ENCODE data around the gene CFAP58. TPM values are rescaled to one million over a fixed set of nuclear protein-coding genes. Genes with fewer than 3 reads are reported as not detected.

Gene CFAP58
- total RNA-seq, 4 donors from 2014 or later = 0.20 to 0.21 TPM; not detected in 2

DNA sequence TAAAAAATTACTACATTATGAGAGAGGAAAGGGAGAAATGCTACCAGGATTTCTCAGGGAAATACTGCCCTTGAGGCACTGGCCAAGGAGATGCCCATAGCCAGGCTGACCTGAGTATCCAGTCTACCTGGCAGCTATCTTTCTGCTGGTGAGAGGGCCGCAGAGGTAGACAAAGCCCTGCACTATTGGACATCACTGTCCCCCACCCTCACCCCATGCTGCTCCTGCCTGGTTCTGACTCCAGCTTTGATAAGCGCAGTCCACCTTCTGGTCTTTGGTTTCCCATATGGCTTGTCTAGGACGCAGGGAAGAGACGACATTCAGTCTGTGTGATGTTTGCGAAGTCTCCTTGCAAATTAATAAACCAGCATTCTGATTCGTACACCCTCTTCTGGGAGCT is 19.1 kb upstream of the CFAP58 start:
- peak overlapping the region in 3 of 4 donors; percentile 45 to 98 (median 97) for H3K27ac ChIP-seq

DNA sequence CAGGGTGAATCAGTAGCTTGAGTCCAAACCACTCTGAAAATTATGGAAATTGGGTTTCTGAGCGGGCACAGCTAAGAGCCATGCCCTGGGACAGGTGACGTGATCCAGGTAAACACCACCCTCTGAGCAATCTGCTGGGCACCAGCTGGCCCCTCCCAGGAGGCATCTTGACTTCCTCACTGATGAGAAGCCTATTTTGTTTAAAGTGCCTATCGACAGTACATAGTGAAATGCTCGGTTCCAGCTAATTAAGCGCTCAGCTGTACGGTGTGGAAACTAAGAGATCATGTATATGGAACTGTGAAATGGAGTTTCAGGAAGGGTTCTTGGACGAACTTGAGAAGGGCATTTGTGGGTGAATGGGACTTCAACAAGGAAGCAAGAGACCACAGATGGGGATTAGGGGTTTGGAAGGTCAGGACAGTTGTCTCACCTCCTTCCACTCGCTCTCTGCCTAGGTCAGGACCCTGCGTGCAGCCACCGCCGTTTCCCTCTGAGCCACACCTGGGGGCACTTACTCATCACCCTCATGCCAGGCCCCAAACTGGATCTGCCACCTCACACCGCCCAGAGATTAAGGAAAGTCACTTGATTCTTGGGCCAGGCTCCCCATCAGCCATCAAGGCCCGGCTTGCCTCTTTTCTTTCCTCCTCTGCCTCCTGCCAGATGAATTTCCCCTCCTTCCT is 18.5 kb upstream of the CFAP58 start:
- peaks cover 3 to 81% (median 61%) of the 10 kb centered on the region in 4 donors for H3K4me1 ChIP-seq
- H3K36me3 ChIP-seq = no peaks in the 10 kb centered on the region
- H3K27ac ChIP-seq = peak overlapping the region; percentile 11 to 98 (median 71)
- 84 to 86% methylated on average over 13 of the region's 13 CpGs for WGBS, 2 donors
- TF ChIP-seq, protein P1, sequence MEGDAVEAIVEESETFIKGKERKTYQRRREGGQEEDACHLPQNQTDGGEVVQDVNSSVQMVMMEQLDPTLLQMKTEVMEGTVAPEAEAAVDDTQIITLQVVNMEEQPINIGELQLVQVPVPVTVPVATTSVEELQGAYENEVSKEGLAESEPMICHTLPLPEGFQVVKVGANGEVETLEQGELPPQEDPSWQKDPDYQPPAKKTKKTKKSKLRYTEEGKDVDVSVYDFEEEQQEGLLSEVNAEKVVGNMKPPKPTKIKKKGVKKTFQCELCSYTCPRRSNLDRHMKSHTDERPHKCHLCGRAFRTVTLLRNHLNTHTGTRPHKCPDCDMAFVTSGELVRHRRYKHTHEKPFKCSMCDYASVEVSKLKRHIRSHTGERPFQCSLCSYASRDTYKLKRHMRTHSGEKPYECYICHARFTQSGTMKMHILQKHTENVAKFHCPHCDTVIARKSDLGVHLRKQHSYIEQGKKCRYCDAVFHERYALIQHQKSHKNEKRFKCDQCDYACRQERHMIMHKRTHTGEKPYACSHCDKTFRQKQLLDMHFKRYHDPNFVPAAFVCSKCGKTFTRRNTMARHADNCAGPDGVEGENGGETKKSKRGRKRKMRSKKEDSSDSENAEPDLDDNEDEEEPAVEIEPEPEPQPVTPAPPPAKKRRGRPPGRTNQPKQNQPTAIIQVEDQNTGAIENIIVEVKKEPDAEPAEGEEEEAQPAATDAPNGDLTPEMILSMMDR (IDR thresholded peaks at IDR 0.05) = no peak
- no peak for TF ChIP-seq EP300 (IDR thresholded peaks at IDR 0.05)
- TF ChIP-seq POLR2A (IDR thresholded peaks at IDR 0.05) = no peak
- H3K4me3 ChIP-seq = peak overlapping the region in 1 of 4 donors; percentile 7
- no peaks in the 10 kb centered on the region for H3K27me3 ChIP-seq
- H3K9me3 ChIP-seq = no peaks in the 10 kb centered on the region
- DNase-seq (ENCODE audit: low spot score in 2 of 2) = no peak

More for the DNA sequence above, 19.1 kb upstream of the CFAP58 start:
- Histone ChIP-seq H3K4me3 (no peak overlapping the region), H3K36me3 (no peaks in the 10 kb centered on the region), H3K27me3 (no peaks in the 10 kb centered on the region), H3K9me3 (no peaks in the 10 kb centered on the region), H3K4me1 (peaks cover 3 to 81% (median 65%) of the 10 kb centered on the region in 4 donors)
- no peak for DNase-seq (ENCODE audit: low spot score in 2 of 2)
- WGBS, 2 donors = 89 to 97% methylated on average over 6 of the region's 6 CpGs
- TF ChIP-seq POLR2A (IDR thresholded peaks at IDR 0.05) = no peak
- TF ChIP-seq, protein P1 (IDR thresholded peaks at IDR 0.05) = no peak
- TF ChIP-seq EP300 (IDR thresholded peaks at IDR 0.05) = no peak

GRCh38 chr10:104336821-104337467 is 16.7 kb upstream of the CFAP58 start:
- WGBS, 2 donors = 0 to 5% methylated on average over 12 of the region's 12 CpGs
- H3K27ac ChIP-seq = peak overlapping the region; percentile 91 to 98 (median 96)
- no peak for DNase-seq (ENCODE audit: low spot score in 2 of 2)
- H3K9me3 ChIP-seq = no peaks in the 10 kb centered on the region
- no peaks in the 10 kb centered on the region for H3K36me3 ChIP-seq
- TF ChIP-seq POLR2A (IDR thresholded peaks at IDR 0.05) (no peak), EP300 (IDR thresholded peaks at IDR 0.05) (peak in 1 of 2 donors; percentile 24)
- H3K4me1 ChIP-seq = peaks cover 0 to 71% (median 44%) of the 10 kb centered on the region in 4 donors
- no peaks in the 10 kb centered on the region for H3K27me3 ChIP-seq
- H3K4me3 ChIP-seq = peak overlapping the region; percentile 83 to 99 (median 95)

GRCh38 chr10:104337521-104337984 is 16.1 kb upstream of the CFAP58 start:
- Histone ChIP-seq H3K27ac (peak overlapping the region; percentile 91 to 98 (median 96)), H3K4me1 (peaks cover 0 to 65% (median 38%) of the 10 kb centered on the region in 4 donors), H3K36me3 (no peaks in the 10 kb centered on the region), H3K4me3 (peak overlapping the region; percentile 83 to 99 (median 95)), H3K27me3 (no peaks in the 10 kb centered on the region), H3K9me3 (no peaks in the 10 kb centered on the region)
- 1% methylated on average over 23 of the region's 23 CpGs for WGBS, 2 donors
- no peak for DNase-seq (ENCODE audit: low spot score in 2 of 2)
- TF ChIP-seq POLR2A (IDR thresholded peaks at IDR 0.05) = peak in 1 of 2 donors; percentile 24
- TF ChIP-seq EP300 (IDR thresholded peaks at IDR 0.05) = peak in 1 of 2 donors; percentile 1
- TF ChIP-seq, protein P1 (IDR thresholded peaks at IDR 0.05) = no peak

DNA sequence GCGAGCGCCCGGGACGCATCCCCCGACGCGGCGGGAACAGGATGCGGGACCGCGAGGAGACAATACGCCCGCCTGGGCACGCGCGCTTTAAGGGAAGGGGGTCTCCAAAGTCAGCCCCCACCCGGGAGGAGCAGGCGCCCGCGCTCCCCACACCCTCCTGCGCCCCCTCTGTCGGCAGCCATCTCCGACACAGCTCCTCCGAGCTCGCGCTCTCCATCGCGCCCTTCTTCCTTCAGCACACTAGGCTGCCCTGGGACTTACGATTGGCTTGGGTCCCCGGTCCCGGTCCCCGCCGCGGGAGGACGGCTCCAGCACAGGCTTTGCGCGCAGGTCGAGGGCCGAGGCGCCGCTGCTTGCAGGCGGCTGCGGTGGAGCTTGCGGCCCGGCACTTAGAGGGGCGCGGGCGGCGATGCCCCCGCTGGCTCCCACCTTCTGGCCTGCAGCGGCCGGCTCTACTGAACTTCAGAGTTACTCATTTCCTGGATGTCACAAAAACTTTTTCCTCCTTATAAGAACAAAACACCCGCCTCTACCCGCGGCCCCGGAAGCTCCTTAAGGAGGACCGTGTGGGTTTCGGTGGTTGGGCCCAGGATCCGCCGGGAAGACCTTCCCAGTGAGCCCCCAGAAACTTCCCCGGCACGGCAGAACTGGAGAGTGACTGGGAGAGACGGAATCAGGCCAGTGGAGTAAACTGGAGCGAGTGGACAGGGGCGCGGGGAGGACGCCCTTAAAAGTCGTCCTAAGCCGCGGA is 15.5 kb upstream of the CFAP58 start, which contains the start of gene ITPRIP:
ITPRIP (minus strand) TSS at position 481 of the 751 bp plus-strand sequence. CDS start 22,414 bp downstream, outside the sequence.
- TF ChIP-seq EP300 (IDR thresholded peaks at IDR 0.05) (peak; percentile 26 to 96), POLR2A (IDR thresholded peaks at IDR 0.05) (peak; percentile 70 to 92)
- TF ChIP-seq, protein P1 (IDR thresholded peaks at IDR 0.05) = peak in 3 of 5 experiments; percentile 15 to 47 (median 43)
- WGBS, 2 donors = 0% methylated on average over 51 to 63 of the region's 70 CpGs
- H3K4me3 ChIP-seq = peak within 1 kb of the TSS; percentile 83 to 99 (median 95)
- H3K27ac ChIP-seq = peak within 1 kb of the TSS; percentile 91 to 98 (median 96)
- DNase-seq (ENCODE audit: low spot score in 2 of 2) = peak; percentile 71 to 81
- H3K9me3 ChIP-seq = no peaks in the 10 kb centered on the region
- H3K4me1 ChIP-seq = peaks cover 0 to 59% (median 32%) of the 10 kb centered on the region in 4 donors
- H3K27me3 ChIP-seq = no peaks in the 10 kb centered on the region
- H3K36me3 ChIP-seq = no peaks in the 10 kb centered on the region
